Measurements from ENCODE around the gene ECE2. TPM values are rescaled to one million over a fixed set of nuclear protein-coding genes. Genes with fewer than 3 reads are reported as not detected.
A peak's percentile ranks its signal among the peaks of the same experiment; 100 is the strongest.
"Not testable (repeated sequence)": the region's sequence is repeated elsewhere in the genome, so short reads cannot be mapped to it uniquely, and the experiment has no call there.

ECE2 gene
- total RNA-seq, 1 experiment from 2014 or later = not detected

DNA sequence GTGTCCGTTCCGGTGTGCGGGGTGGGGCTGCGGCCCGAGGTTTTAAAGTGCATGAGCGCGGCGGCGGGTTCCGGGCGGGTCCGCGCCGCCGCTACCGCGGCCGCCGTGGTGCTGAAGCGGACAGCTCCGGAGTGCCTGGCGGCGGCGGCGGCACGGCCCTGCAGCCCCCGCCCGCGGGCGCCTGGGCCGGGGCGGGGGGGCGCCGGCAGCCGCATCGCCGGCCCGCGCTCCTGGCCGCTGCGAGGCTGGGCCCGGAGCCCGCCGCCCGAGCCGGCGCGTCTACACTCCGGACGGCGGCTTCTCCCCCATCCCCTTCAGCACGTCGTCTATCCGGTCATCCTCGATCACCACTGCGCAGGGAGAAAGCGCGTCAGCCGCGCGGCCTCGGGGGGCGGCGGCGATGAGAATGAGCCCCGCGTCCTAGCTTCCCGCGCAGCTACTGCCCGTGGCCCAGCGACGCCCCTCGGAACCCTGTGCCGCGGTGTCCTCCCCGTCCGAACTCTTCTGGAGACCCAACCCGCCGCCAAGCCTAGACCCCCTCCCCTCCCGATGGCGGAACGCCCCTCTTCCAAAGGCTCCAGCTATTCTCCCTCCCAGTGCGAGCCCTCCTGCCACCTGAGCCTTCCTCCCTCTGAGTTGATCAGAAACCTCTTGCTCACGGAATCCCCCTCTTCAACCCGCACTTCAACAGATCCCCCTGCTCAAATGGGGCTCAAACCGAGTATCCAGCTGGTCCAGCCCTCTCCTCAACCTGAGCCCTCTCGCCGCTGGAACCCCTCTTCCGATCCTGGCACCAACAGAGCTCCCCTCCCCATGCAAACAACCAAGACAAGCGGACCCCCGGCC lies 15.7 kb upstream of the ECE2 start:
- DNase-seq (ENCODE audit: low read depth, low spot score) = no peak

DNA sequence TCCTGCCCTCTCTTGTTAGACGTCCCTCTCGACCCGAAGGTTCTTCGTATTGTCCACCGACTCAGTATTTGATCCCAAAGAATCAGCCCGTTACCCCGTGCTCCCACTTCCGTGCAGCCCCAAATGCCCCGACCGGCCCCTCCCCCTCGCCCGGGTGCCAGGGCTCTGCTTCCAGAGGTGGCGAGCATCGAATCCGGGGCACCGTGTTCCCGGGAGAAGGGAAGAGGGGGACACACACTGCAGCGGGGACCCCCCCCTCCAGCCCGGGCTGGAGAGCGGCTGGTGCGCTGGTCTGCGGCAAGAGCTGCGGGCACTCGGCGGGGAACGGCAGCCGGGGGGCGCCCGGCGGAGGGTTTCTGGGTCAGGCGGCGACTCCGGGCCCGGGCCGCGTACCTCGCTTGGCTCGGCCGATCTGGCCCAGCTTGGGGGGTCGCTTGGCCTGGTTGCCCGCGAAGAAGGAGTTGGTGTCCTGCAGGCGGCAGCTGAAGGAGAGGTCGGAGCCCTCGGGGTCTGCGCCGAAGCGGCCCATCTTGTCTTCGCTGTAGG lies 15.0 kb upstream of the ECE2 start:
- in situ Hi-C loops (cut with HindIII; ENCODE audit: low pct_unique_long_range_greater_than_20kb, low sequenced_read_pairs) = no loop called here
- DNase-seq (ENCODE audit: low read depth, low spot score) = no peak

More for the DNA sequence above, 15.7 kb upstream of the ECE2 start:
- in situ Hi-C loops (cut with HindIII; ENCODE audit: low pct_unique_long_range_greater_than_20kb, low sequenced_read_pairs) = no loop called here

DNA sequence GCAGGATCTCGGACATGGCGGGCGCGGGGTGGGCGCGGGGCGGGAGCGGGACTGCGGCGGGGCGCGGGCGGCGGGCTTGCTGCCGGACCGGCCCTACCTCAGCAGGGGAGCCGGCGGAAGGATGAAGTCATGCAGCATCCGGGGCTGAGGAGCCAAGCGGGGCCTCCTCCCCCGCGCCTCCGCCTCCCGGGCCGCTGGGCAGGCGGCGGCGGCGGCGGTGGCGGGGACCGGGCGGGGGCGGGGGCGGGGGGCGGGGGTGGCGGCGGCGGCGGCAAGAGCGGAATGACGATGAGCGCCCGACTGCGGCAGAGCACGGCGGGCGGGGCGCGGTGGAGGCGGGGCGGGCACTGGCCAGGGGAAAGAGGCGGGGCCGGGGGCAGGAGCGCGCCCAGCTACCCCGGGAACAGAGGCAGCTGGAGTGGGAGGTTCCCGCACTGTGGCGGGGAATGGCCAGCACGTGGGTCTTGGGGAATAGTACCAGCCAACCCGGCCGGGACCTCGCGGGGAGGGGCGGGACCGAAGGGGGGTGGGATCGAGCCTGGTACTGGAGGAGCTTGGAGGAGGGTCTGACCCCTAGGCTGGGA lies 14.5 kb upstream of the ECE2 start, which contains the start of gene CAMK2N2:
Gene CAMK2N2, minus strand, starts transcription at position 284 of the 584 bp plus-strand sequence. Its CDS starts 268 bp downstream, at position 16.
- peak; percentile 80 for DNase-seq (ENCODE audit: low read depth, low spot score)
- in situ Hi-C loops (cut with HindIII; ENCODE audit: low pct_unique_long_range_greater_than_20kb, low sequenced_read_pairs) = no loop called here

DNA sequence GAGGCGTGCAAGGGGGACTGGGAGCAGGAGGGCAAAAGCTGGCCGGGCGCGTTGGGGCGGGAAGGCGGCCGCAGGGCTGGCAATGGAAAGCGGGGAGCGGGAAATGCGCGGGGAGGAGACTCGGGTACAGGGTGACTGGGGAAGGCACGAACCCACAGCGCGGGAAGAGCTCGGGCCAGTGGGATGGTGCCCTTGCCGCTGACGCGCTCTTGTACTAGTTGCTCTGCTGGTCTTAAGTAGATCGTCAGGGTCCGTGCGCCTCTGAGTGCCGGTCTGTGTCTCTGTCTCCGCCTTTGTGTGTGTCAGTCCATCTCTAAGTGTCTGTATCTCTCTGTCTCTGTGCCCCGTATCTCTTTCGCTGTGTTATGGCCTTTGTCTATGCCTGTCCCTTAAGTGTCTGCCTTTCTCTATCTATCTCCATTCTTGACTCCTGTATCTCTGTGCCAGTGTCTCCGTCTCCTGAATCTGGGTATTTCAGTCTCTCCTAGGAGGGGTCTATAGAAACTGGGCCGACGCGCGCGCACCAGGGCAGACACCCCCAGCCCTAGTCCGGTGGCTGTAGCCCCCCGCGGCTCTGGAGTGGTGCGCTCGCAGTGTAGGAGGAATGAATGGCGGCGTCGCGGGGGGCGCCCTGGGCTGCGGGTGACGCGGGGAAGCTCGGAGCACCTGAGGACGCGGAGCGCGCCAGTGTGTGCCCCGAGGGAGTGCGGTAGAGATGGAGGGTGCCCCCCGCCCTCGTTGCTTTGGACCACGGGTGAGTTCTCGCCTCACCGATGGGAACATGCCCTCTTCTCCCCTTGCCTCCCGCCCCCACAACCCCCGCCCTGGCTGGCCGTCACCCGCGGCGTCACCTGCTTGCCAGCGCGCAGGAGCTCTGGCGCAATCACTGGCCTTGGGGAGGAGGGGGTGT lies 13.7 kb upstream of the ECE2 start:
- in situ Hi-C loops (cut with HindIII; ENCODE audit: low pct_unique_long_range_greater_than_20kb, low sequenced_read_pairs) = no loop called here
- DNase-seq (ENCODE audit: low read depth, low spot score) = peak; percentile 41

DNA sequence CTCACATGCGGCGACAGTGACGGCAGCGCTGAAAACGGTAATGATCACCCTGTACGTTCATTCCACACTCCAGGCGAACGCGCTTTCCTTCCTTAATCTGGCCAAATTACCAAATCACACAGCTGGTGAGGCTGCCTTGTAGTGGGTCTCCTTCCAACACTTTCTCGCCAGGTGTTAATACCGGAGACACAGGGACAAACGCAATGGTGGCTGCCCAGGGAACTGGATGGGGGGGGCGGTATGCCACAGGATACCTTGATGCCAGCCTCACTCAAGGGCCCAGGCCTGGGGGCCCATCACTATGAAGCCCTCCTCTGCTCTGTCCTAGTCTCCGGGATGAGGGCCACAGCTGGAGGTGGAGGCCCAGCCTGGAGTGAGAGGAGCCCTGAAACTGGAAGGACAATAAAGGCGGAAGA lies 13.1 kb upstream of the ECE2 start:
- in situ Hi-C loops (cut with HindIII; ENCODE audit: low pct_unique_long_range_greater_than_20kb, low sequenced_read_pairs) = no loop called here
- no peak for DNase-seq (ENCODE audit: low read depth, low spot score)

DNA sequence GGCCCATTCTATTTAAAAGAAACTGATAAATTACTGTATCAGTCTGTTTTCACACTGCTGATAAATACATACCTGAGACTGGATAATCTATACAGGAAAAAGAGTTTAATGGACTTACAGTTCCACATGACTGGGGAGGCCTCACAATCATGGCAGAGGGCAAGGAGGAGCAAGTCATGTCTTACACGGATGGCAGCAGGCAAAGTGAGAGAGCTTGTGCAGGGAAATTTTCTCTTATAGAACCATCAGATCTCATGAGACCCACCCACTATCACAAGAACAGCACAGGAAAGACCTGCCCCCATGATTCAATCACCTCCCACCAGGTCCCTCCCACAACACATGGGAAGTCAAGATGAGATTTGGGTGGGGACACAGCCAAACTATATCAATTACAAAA lies 8.6 kb upstream of the ECE2 start:
- in situ Hi-C loops (cut with HindIII; ENCODE audit: low pct_unique_long_range_greater_than_20kb, low sequenced_read_pairs); DNase-seq (ENCODE audit: low read depth, low spot score): not testable (repeated sequence)

DNA sequence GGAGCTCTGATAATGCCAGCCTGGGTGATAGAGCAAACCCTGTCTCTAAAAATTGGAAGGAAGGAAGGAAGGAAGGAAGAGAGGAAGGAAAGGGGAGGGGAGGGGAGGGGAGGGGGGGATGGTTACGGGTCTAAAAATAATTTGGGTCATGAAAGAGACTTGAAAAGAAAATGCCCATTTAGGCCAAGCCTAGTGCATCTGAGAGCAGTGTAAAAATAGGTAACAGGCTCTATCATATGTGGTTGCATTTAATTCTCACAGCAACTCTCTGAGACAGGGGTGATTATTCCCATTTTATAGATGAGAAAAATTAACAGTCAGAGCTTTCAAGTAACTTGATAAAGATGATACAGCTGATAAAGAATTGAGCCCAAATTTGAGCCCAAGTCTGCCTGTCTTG lies 3.6 kb upstream of the ECE2 start:
- no peak for DNase-seq (ENCODE audit: low read depth, low spot score)
- in situ Hi-C loops (cut with HindIII; ENCODE audit: low pct_unique_long_range_greater_than_20kb, low sequenced_read_pairs) = no loop called here

DNA sequence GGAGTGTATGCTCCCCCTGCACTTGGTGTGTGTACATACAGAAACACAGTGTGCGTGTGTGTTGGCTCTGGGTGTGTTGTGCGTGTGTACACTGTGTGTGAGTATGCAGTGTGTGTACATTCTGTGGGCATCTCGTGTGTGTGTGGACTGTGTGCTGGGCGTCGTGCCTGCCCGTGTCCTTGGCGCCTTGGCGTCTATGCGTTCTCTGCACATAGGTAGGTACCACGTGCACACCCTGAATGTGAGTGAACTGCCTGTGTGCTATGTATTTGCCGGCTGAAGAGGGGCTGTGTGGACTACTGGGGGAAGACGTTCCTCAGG lies 481 bp upstream of the ECE2 start:
- in situ Hi-C loops (cut with HindIII; ENCODE audit: low pct_unique_long_range_greater_than_20kb, low sequenced_read_pairs) = no loop called here
- no peak for DNase-seq (ENCODE audit: low read depth, low spot score)

DNA sequence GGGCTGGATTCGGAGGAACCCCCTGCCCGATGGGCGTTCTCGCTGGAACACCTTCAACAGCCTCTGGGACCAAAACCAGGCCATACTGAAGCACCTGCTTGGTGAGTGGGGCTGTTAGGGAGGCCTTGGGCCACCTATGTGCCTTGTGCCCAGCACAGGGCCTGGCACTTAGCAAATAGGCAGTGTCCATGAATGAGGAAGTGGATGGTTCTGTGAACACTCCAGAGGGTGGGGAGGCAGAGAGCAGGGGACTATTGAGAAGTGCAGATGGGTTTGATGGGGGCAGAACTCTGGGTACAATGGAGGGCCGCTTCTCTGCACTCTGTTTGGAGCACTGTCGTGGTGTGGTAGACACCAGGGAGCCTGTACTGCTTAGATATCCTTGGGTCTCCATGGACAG lies 1.5 kb downstream of the ECE2 start:
- in situ Hi-C loops (cut with HindIII; ENCODE audit: low pct_unique_long_range_greater_than_20kb, low sequenced_read_pairs) = no loop called here
- no peak for DNase-seq (ENCODE audit: low read depth, low spot score)

DNA sequence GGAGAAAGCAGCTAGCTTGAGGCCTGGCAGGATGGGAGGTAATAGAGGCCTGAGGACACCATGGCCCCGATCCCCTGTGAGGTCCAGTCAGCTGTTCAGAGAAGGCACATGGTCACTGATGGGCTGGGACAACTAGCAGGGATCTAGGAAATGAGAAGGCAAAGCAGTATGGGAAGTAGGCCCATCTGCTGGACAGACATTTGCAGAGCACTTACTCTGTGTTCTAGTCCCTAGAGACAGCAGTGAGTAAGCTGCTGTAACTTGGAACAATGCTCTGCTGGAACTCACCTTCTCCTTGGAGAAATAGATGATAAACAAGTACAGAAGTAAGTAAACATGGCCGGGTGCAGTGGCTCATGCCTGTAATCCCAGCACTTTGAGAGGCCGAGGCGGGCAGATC lies 7.1 kb downstream of the ECE2 start:
- in situ Hi-C loops (cut with HindIII; ENCODE audit: low pct_unique_long_range_greater_than_20kb, low sequenced_read_pairs) = no loop called here
- DNase-seq (ENCODE audit: low read depth, low spot score) = no peak

DNA sequence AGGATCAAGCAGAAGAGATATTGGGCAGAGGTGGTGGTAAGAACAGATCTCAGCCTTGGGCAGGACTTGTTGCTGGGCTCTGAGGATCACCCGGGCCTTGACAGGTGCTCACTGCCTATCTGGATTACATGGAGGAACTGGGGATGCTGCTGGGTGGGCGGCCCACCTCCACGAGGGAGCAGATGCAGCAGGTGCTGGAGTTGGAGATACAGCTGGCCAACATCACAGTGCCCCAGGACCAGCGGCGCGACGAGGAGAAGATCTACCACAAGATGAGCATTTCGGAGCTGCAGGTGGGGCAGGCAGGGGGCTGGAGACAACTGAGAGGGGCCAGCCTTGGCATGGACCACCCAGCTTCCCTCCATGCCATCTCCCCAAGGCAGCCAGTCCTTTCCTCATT lies 7.9 kb downstream of the ECE2 start:
- in situ Hi-C loops (cut with HindIII; ENCODE audit: low pct_unique_long_range_greater_than_20kb, low sequenced_read_pairs) = no loop called here
- DNase-seq (ENCODE audit: low read depth, low spot score) = no peak

DNA sequence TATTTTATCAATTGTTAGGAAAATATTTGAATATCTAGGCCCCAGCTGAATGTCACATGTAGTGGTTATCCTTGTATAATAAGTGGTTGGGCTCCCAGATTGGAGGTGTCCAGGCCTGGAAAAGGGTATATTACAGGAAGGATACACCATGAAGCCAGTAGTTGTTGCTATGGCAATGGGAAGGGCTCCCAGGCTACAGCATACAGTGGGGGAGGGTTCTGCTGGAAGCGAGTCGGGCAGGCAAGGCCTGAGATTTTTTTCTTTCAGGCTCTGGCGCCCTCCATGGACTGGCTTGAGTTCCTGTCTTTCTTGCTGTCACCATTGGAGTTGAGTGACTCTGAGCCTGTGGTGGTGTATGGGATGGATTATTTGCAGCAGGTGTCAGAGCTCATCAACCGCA lies 8.9 kb downstream of the ECE2 start:
- in situ Hi-C loops (cut with HindIII; ENCODE audit: low pct_unique_long_range_greater_than_20kb, low sequenced_read_pairs) = no loop called here

DNA sequence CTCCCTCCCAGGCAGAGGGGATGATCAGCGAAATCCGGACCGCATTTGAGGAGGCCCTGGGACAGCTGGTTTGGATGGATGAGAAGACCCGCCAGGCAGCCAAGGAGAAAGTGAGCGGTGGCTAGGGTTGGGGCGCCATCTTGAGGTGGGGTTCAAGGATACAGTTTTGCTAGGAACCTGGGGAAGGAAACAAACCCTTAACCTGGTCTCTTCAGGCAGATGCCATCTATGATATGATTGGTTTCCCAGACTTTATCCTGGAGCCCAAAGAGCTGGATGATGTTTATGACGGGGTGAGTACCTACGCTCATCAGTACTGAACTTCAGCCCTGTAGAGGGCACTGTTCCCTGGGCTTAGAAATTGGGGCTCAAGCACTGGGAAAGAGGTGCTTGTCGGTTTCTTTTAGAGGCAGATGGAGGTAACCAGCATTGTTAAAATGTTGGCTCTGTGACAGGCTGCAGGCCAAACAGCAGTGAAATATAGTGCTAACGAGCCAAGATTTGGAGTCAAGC lies 13.7 kb downstream of the ECE2 start:
- peak; percentile 75 for DNase-seq (ENCODE audit: low read depth, low spot score)
- in situ Hi-C loops (cut with HindIII; ENCODE audit: low pct_unique_long_range_greater_than_20kb, low sequenced_read_pairs) = no loop called here

More for the DNA sequence above, 8.9 kb downstream of the ECE2 start:
- peak; percentile 92 for DNase-seq (ENCODE audit: low read depth, low spot score)

DNA sequence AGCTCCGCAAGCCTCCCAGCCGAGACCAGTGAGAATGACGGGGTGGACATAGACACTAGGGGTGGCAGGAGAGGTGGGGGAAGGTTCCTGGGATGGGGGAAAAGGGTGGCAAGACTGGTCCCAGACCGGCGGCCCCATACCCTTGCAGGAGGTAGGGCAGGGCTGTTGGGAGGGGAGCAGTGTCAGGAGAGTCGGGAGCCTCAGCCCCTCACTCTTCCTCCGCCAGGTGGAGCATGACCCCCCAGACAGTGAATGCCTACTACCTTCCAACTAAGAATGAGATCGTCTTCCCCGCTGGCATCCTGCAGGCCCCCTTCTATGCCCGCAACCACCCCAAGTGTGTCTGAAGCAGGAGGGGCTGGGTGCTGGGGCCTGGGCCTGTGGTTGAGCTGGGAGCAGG lies 14.5 kb downstream of the ECE2 start:
- no peak for DNase-seq (ENCODE audit: low read depth, low spot score)
- in situ Hi-C loops (cut with HindIII; ENCODE audit: low pct_unique_long_range_greater_than_20kb, low sequenced_read_pairs) = no loop called here

DNA sequence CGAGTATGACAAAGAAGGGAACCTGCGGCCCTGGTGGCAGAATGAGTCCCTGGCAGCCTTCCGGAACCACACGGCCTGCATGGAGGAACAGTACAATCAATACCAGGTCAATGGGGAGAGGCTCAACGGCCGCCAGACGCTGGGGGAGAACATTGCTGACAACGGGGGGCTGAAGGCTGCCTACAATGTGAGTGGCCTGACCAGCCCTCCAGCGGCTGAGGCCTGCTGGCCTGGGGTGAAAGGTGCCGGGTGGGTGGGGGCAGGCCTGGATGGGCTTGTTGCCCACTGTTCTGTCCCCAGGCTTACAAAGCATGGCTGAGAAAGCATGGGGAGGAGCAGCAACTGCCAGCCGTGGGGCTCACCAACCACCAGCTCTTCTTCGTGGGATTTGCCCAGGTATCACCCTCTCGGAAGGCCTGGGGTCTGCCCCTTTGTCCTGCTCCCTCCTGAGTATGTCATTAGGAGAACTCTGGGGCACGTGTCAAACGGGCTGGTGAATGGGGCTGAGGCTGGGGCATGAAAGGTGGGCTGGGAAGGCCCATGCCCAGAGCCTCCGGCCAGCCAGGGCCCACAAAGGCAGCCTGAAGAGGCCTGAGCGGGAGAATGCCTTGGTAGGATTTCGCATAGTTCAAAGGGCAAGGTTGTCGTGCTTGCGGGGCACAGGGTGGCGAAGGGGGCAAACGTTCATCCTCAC lies 15.4 kb downstream of the ECE2 start:
- in situ Hi-C loops (cut with HindIII; ENCODE audit: low pct_unique_long_range_greater_than_20kb, low sequenced_read_pairs) = no loop called here
- no peak for DNase-seq (ENCODE audit: low read depth, low spot score)

DNA sequence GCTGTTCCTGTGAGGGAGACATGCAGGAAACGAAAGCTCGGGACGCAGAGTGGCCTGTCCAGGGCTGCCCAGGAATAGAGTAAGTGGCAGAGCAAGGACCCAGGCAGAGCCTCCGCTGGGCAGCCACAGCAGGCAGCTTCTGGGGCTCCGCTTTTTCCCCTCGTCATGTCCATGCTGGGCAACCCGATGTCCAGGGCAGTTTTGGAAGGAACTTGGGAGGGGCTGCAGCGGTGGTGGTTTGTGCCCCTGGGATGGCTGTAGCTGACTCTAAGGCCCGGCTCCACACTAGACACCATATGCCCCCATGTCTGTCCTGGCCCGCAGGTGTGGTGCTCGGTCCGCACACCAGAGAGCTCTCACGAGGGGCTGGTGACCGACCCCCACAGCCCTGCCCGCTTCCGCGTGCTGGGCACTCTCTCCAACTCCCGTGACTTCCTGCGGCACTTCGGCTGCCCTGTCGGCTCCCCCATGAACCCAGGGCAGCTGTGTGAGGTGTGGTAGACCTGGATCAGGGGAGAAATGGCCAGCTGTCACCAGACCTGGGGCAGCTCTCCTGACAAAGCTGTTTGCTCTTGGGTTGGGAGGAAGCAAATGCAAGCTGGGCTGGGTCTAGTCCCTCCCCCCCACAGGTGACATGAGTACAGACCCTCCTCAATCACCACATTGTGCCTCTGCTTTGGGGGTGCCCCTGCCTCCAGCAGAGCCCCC lies 16.1 kb downstream of the ECE2 start:
- in situ Hi-C loops (cut with HindIII; ENCODE audit: low pct_unique_long_range_greater_than_20kb, low sequenced_read_pairs) = no loop called here
- no peak for DNase-seq (ENCODE audit: low read depth, low spot score)

DNA sequence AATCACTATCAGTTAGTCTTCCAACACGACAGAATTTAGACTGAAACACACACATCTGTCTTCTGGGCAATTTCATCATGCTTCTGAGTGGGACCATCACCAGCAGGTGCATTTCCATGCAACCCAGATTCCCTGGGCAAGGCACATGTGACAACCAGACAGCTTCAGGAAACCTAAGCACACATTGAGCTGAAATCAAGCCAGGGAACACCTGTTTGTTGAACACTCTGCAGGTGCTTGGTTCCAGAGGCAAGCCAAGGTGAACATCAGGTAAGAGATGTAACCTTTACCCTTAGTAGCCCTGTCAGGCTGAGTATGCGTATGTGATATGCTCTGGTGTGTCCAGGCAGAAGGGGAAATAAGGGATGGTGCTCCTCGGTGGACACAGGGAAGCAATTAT lies 19.9 kb downstream of the ECE2 start:
- in situ Hi-C loops (cut with HindIII; ENCODE audit: low pct_unique_long_range_greater_than_20kb, low sequenced_read_pairs) = no loop called here
- DNase-seq (ENCODE audit: low read depth, low spot score) = no peak
